ENCODE measurements around the gene MAP7. TPM values are rescaled to one million over a fixed set of nuclear protein-coding genes. Genes with fewer than 3 reads are reported as not detected.

The MAP7 gene
- polyA plus RNA-seq, 2 of the 4 experiments (the other 2 are of a cell fraction): 60.6 to 64.5 TPM

DNA sequence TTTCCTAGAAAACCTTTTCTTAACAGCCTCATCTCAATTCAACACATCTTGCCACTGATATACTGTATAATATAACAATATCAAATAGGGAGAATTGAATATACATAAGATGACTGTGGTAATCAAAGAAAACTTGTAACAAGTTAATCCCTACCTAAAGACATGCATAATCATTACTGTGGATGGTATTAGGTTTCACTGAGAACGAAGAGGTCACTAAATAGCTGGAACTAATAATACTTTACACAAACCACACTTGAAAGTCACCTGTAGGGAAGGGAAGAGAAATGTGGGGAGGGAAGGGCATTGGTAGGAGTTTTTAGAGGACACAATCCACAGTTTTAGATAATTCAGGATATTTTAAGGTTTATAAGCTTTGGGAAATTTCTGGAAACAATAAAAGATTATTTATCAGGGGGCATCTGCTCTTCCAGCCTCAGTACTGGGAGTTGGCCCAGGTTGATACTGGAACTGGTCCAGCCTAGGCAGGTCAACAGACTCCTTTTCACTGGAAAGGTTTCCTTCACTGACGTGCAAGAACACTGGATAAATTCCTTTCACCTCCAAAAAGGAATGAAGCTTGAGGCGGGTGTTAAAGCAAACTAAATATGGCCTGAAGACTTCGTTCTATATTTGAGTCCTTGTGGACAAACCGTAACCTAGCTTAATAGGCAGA lies 44.0 kb downstream of the MAP7 start:
- ATAC-seq (no peak), FAIRE-seq (no peak), DNase-seq (ENCODE audit: low read depth in 1 of 2, low spot score in 1 of 2) (no peak)
- Histone ChIP-seq H3K4me2 (no peak overlapping the region), H3K4me1 (peaks cover 89% of the 10 kb centered on the region), H3K9me3 (no peaks in the 10 kb centered on the region), H3K27ac (peak overlapping the region; percentile 24 to 34; a peak in 3 of 6 replicates), H3K4me3 (no peak overlapping the region)
- POLR2A ChIA-PET: no interaction called here
- CTCF ChIA-PET: interaction anchor here (0.5 to 0.8 kb wide), 2 partner anchors 9 to 1433 kb away, joined by 3 to 4 read pairs; no protein-coding TSS in a partner anchor
- TF ChIP-seq SMC3 (IDR thresholded peaks at IDR 0.05): no peak
- TF ChIP-seq RCOR1 (IDR thresholded peaks at IDR 0.05; ENCODE audit: low read depth, low read length): no peak
- no peak for TF ChIP-seq KDM5A (IDR thresholded peaks at IDR 0.05)
- TF ChIP-seq ZC3H11A (IDR thresholded peaks at IDR 0.05): no peak
- no peak for TF ChIP-seq HOXA7 (CRISPR knock-in tag; IDR thresholded peaks at IDR 0.05)
- no peak for TF ChIP-seq JUN (IDR thresholded peaks at IDR 0.05)
- TF ChIP-seq TFCP2L1 (CRISPR knock-in tag; IDR thresholded peaks at IDR 0.05): no peak
- no peak for TF ChIP-seq EHMT2 (IDR thresholded peaks at IDR 0.05; ENCODE audit: low read depth)
- TF ChIP-seq CBX2 (IDR thresholded peaks at IDR 0.05; ENCODE audit: borderline replicate concordance, low read depth): no peak
- no peak for TF ChIP-seq HEYL (CRISPR knock-in tag; IDR thresholded peaks at IDR 0.05)
- TF ChIP-seq BHLHE40 (IDR thresholded peaks at IDR 0.05; ENCODE audit: low read depth, low read length): no peak
- TF ChIP-seq ZNF302 (CRISPR knock-in tag; IDR thresholded peaks at IDR 0.05): no peak
- no peak for TF ChIP-seq FOSB (CRISPR knock-in tag; IDR thresholded peaks at IDR 0.05)
- no peak for TF ChIP-seq HOXB5 (CRISPR knock-in tag; IDR thresholded peaks at IDR 0.05)
- 77% methylated on average over 5 of the region's 5 CpGs for WGBS (ENCODE audit: missing lambda C conversion rate)

DNA sequence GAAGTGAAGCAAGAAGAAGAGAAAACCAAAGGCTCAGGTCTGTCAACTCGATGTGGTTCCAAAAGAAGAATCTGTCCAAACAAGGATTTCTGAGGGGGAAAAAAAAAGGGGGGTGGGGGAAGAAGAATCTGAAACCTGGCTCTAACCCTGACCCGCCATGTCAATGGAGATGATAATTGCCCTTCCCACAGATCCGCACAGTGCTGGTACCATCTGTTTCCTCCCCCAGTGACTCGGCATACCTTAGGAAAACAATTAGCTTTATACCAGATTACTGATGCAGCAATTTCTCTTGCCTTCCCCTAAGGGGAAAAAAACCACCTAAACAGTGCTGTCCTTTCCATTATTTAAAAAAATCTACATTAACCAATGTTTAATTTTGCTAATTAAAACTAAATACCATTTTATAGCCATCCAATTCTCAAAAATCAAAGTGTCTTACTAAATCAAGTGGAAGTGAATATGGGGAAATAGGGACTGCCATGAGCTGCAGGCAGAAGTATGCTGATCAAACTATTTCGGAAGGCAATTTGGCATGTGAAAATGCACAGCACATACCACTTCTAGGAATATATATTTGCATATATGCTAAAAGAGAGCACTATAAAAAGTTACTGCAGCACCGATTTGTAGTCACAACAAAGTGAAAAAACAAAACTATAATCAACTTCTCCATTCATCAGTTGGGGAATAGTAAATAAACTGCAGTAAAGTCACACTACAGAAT lies 46.8 kb downstream of the MAP7 start:
- ATAC-seq (no peak), DNase-seq (ENCODE audit: low read depth in 1 of 2, low spot score in 1 of 2) (no peak), FAIRE-seq (no peak)
- ChIA-PET POLR2A (no interaction called here), CTCF (no interaction called here)
- WGBS (ENCODE audit: missing lambda C conversion rate): 77% methylated on average over 6 of the region's 6 CpGs
- peak overlapping the region; percentile 24 for H3K4me2 ChIP-seq
- peaks cover 78% of the 10 kb centered on the region for H3K4me1 ChIP-seq
- H3K27ac ChIP-seq: peak overlapping the region; percentile 15 to 70; a peak in 5 of 6 replicates
- no peaks in the 10 kb centered on the region for H3K9me3 ChIP-seq
- no peak for TF ChIP-seq CBX8 (IDR thresholded peaks at IDR 0.05)
- no peak for TF ChIP-seq MAZ (IDR thresholded peaks at IDR 0.05; ENCODE audit: borderline replicate concordance, low read depth, low read length)
- TF ChIP-seq TFCP2L1 (CRISPR knock-in tag; IDR thresholded peaks at IDR 0.05): no peak
- TF ChIP-seq SMC3 (IDR thresholded peaks at IDR 0.05): no peak
- TF ChIP-seq, protein P1, sequence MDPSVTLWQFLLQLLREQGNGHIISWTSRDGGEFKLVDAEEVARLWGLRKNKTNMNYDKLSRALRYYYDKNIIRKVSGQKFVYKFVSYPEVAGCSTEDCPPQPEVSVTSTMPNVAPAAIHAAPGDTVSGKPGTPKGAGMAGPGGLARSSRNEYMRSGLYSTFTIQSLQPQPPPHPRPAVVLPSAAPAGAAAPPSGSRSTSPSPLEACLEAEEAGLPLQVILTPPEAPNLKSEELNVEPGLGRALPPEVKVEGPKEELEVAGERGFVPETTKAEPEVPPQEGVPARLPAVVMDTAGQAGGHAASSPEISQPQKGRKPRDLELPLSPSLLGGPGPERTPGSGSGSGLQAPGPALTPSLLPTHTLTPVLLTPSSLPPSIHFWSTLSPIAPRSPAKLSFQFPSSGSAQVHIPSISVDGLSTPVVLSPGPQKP (IDR thresholded peaks at IDR 0.05; ENCODE audit: low read depth, low read length): no peak
- TF ChIP-seq, protein P2, sequence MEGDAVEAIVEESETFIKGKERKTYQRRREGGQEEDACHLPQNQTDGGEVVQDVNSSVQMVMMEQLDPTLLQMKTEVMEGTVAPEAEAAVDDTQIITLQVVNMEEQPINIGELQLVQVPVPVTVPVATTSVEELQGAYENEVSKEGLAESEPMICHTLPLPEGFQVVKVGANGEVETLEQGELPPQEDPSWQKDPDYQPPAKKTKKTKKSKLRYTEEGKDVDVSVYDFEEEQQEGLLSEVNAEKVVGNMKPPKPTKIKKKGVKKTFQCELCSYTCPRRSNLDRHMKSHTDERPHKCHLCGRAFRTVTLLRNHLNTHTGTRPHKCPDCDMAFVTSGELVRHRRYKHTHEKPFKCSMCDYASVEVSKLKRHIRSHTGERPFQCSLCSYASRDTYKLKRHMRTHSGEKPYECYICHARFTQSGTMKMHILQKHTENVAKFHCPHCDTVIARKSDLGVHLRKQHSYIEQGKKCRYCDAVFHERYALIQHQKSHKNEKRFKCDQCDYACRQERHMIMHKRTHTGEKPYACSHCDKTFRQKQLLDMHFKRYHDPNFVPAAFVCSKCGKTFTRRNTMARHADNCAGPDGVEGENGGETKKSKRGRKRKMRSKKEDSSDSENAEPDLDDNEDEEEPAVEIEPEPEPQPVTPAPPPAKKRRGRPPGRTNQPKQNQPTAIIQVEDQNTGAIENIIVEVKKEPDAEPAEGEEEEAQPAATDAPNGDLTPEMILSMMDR (IDR thresholded peaks at IDR 0.05): no peak
- no peak for TF ChIP-seq GATA3 (IDR thresholded peaks at IDR 0.05; ENCODE audit: borderline replicate concordance)
- TF ChIP-seq, protein P3, sequence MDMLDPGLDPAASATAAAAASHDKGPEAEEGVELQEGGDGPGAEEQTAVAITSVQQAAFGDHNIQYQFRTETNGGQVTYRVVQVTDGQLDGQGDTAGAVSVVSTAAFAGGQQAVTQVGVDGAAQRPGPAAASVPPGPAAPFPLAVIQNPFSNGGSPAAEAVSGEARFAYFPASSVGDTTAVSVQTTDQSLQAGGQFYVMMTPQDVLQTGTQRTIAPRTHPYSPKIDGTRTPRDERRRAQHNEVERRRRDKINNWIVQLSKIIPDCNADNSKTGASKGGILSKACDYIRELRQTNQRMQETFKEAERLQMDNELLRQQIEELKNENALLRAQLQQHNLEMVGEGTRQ (IDR thresholded peaks at IDR 0.05): no peak
- no peak for TF ChIP-seq MAFK (IDR thresholded peaks at IDR 0.05; ENCODE audit: partially characterized antibody)
- TF ChIP-seq ESRRA (IDR thresholded peaks at IDR 0.05; ENCODE audit: borderline replicate concordance, low read length): no peak
- TF ChIP-seq MYC (IDR thresholded peaks at IDR 0.05; ENCODE audit: borderline replicate concordance, low read length): no peak
- TF ChIP-seq, protein P4, sequence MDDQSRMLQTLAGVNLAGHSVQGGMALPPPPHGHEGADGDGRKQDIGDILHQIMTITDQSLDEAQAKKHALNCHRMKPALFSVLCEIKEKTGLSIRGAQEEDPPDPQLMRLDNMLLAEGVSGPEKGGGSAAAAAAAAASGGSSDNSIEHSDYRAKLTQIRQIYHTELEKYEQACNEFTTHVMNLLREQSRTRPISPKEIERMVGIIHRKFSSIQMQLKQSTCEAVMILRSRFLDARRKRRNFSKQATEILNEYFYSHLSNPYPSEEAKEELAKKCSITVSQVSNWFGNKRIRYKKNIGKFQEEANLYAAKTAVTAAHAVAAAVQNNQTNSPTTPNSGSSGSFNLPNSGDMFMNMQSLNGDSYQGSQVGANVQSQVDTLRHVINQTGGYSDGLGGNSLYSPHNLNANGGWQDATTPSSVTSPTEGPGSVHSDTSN (IDR thresholded peaks at IDR 0.05): no peak
- no peak for TF ChIP-seq FOXS1 (CRISPR knock-in tag; IDR thresholded peaks at IDR 0.05)
- TF ChIP-seq EHF (CRISPR knock-in tag; IDR thresholded peaks at IDR 0.05): no peak
- no peak for TF ChIP-seq HOXA7 (CRISPR knock-in tag; IDR thresholded peaks at IDR 0.05)
- TF ChIP-seq, protein P5, sequence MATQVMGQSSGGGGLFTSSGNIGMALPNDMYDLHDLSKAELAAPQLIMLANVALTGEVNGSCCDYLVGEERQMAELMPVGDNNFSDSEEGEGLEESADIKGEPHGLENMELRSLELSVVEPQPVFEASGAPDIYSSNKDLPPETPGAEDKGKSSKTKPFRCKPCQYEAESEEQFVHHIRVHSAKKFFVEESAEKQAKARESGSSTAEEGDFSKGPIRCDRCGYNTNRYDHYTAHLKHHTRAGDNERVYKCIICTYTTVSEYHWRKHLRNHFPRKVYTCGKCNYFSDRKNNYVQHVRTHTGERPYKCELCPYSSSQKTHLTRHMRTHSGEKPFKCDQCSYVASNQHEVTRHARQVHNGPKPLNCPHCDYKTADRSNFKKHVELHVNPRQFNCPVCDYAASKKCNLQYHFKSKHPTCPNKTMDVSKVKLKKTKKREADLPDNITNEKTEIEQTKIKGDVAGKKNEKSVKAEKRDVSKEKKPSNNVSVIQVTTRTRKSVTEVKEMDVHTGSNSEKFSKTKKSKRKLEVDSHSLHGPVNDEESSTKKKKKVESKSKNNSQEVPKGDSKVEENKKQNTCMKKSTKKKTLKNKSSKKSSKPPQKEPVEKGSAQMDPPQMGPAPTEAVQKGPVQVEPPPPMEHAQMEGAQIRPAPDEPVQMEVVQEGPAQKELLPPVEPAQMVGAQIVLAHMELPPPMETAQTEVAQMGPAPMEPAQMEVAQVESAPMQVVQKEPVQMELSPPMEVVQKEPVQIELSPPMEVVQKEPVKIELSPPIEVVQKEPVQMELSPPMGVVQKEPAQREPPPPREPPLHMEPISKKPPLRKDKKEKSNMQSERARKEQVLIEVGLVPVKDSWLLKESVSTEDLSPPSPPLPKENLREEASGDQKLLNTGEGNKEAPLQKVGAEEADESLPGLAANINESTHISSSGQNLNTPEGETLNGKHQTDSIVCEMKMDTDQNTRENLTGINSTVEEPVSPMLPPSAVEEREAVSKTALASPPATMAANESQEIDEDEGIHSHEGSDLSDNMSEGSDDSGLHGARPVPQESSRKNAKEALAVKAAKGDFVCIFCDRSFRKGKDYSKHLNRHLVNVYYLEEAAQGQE (IDR thresholded peaks at IDR 0.05): no peak
- no peak overlapping the region for H3K4me3 ChIP-seq
